D341Med (cell line): ENCODE measurements around the gene RPL38.
A peak's percentile ranks its signal among the peaks of the same experiment; 100 is the strongest.

Source experiments
- DNase-seq: peaks from one replicate; pipeline ENCODE4 v3.0.0; 2012; ENCODE audit warnings: low spot score

The RPL38 gene

GRCh38 chr17:74227271-74228080 is 24.0 kb downstream of the RPL38 start:
- DNase-seq, result no peak

- DNase-seq, result no peak
These were observed 25.0 kb downstream of the RPL38 start for GRCh38 chr17:74228306-74228978.

- DNase-seq, result no peak
These were observed 27.4 kb downstream of the RPL38 start for GRCh38 chr17:74230896-74231295.

- peak; percentile 91 for DNase-seq
These were observed 28.7 kb downstream of the RPL38 start for GRCh38 chr17:74231928-74232907.

- DNase-seq, result no peak
These were observed 30.5 kb downstream of the RPL38 start for GRCh38 chr17:74233937-74234336.

GRCh38 chr17:74234486-74234885 is 31.0 kb downstream of the RPL38 start:
- DNase-seq, result no peak

- DNase-seq, result no peak
These were observed 31.6 kb downstream of the RPL38 start for GRCh38 chr17:74235040-74235581.

GRCh38 chr17:74235911-74236371 is 32.5 kb downstream of the RPL38 start:
- no peak for DNase-seq

- no peak for DNase-seq
These were observed 33.8 kb downstream of the RPL38 start for GRCh38 chr17:74237321-74237720.

- no peak for DNase-seq
These were observed 35.7 kb downstream of the RPL38 start for GRCh38 chr17:74239172-74239571.

GRCh38 chr17:74240618-74241205 is 37.2 kb downstream of the RPL38 start:
- no peak for DNase-seq

- DNase-seq, result no peak
These were observed 38.0 kb downstream of the RPL38 start for GRCh38 chr17:74241431-74241830.

GRCh38 chr17:74241847-74242246 is 38.4 kb downstream of the RPL38 start:
- DNase-seq, result no peak

- DNase-seq, result no peak
These were observed 39.7 kb downstream of the RPL38 start for GRCh38 chr17:74243013-74243755.

GRCh38 chr17:74244128-74244527 is 40.6 kb downstream of the RPL38 start:
- DNase-seq, result no peak

GRCh38 chr17:74244548-74244947 is 41.1 kb downstream of the RPL38 start:
- no peak for DNase-seq

- DNase-seq, result no peak
These were observed 41.8 kb downstream of the RPL38 start for GRCh38 chr17:74245145-74245831.

GRCh38 chr17:74245871-74246270 is 42.4 kb downstream of the RPL38 start:
- DNase-seq, result no peak

GRCh38 chr17:74249590-74250270 is 46.3 kb downstream of the RPL38 start:
- DNase-seq, result no peak
